ENCODE results near the gene TNFSF13. TPM values are rescaled to one million over a fixed set of nuclear protein-coding genes. Genes with fewer than 3 reads are reported as not detected.
A peak's percentile ranks its signal among the peaks of the same experiment; 100 is the strongest.

TNFSF13 gene
- 4.1 and 4.7 TPM in 2 replicates for total RNA-seq
- long read RNA-seq, partial matches to known transcripts, result 0 of 2 reads
- long read RNA-seq, other reads (novel, unspliced or antisense), result 0 of 2 reads

DNA sequence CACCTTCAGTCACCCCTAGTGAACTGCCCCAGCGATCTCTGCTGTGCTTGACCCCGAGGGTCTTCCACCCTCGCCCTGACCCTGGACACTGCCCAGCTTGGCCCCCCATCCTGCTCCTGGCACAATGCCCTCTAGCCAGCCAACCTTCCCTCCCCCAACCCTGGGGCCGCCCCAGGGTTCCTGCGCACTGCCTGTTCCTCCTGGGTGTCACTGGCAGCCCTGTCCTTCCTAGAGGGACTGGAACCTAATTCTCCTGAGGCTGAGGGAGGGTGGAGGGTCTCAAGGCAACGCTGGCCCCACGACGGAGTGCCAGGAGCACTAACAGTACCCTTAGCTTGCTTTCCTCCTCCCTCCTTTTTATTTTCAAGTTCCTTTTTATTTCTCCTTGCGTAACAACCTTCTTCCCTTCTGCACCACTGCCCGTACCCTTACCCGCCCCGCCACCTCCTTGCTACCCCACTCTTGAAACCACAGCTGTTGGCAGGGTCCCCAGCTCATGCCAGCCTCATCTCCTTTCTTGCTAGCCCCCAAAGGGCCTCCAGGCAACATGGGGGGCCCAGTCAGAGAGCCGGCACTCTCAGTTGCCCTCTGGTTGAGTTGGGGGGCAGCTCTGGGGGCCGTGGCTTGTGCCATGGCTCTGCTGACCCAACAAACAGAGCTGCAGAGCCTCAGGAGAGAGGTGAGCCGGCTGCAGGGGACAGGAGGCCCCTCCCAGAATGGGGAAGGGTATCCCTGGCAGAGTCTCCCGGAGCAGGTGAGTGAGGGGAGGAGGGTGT is at the start of gene TNFSF13:
Gene TNFSF13, plus strand, starts transcription at position 207 of the 776 bp plus-strand sequence. Its CDS starts 290 bp downstream, at position 497.
- no peak for DNase-seq (ENCODE audit: low spot score, unreplicated experiment)
- Mint-ChIP-seq H3K4me3 (ENCODE audit: low read depth) (no peak within 1 kb of the TSS), H3K4me1 (ENCODE audit: low read depth) (peaks cover 33% of the 10 kb centered on the region), H3K9me3 (ENCODE audit: low read depth) (no peaks in the 10 kb centered on the region), H3K36me3 (ENCODE audit: insufficient read depth) (no peaks in the 10 kb centered on the region), H3K27ac (peak within 1 kb of the TSS; percentile 93), H3K27me3 (no peaks in the 10 kb centered on the region)
- no peak for TF ChIP-seq CTCF (IDR thresholded peaks at IDR 0.05; ENCODE audit: unreplicated experiment)

DNA sequence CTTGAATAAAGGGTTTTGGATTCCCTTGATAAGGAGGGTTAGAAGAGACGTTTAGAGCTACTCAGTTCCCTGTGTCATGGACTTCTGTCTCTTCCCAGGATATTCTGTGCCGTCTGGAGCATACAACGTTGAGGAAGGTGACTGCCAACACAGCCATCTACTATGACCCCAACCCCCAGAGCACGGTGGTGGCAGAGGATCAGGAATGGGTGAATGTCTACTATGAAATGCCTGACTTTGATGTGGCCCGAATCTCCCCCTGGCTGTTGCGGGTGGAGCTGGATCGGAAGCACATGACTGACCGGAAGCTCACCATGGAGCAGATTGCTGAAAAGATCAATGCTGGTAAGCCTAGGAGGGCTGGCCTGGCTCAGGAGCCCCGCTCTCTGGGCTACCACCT is 49.7 kb upstream of the TNFSF13 start:
- peaks cover 34% of the 10 kb centered on the region for H3K36me3 Mint-ChIP-seq (ENCODE audit: insufficient read depth)

DNA sequence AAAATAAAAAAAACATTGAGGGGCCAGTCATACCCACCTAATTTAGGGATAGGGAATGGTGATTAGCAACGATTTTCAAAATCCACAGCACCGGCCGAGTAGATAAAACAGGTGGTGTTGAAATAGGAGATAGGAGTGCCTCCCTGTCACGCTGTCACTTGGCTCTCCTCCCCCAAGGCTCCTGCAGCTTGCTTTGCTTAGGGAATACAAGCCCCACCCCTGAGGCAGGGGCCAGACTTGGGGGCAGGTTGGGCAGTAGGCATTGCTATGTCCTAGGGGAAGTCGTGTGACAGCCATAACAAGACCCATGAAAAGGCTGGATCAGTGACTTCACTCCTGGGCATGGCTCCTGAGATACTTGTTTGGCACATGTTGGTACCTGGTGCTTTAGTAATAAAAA is 48.6 kb upstream of the TNFSF13 start:
- peaks cover 30% of the 10 kb centered on the region for H3K36me3 Mint-ChIP-seq (ENCODE audit: insufficient read depth)
- no peak for TF ChIP-seq CTCF (IDR thresholded peaks at IDR 0.05; ENCODE audit: unreplicated experiment)
- no peak overlapping the region for H3K4me3 Mint-ChIP-seq (ENCODE audit: low read depth)
- H3K27ac Mint-ChIP-seq, result no peak overlapping the region
- H3K27me3 Mint-ChIP-seq, result no peaks in the 10 kb centered on the region
- no peak for DNase-seq (ENCODE audit: low spot score, unreplicated experiment)
- H3K9me3 Mint-ChIP-seq (ENCODE audit: low read depth), result no peaks in the 10 kb centered on the region
- H3K4me1 Mint-ChIP-seq (ENCODE audit: low read depth), result no peaks in the 10 kb centered on the region

More for the DNA sequence above, 49.7 kb upstream of the TNFSF13 start:
- Mint-ChIP-seq H3K4me3 (ENCODE audit: low read depth) (no peak overlapping the region), H3K27ac (no peak overlapping the region), H3K9me3 (ENCODE audit: low read depth) (no peaks in the 10 kb centered on the region), H3K27me3 (no peaks in the 10 kb centered on the region), H3K4me1 (ENCODE audit: low read depth) (no peaks in the 10 kb centered on the region)
- DNase-seq (ENCODE audit: low spot score, unreplicated experiment), result no peak
- no peak for TF ChIP-seq CTCF (IDR thresholded peaks at IDR 0.05; ENCODE audit: unreplicated experiment)

DNA sequence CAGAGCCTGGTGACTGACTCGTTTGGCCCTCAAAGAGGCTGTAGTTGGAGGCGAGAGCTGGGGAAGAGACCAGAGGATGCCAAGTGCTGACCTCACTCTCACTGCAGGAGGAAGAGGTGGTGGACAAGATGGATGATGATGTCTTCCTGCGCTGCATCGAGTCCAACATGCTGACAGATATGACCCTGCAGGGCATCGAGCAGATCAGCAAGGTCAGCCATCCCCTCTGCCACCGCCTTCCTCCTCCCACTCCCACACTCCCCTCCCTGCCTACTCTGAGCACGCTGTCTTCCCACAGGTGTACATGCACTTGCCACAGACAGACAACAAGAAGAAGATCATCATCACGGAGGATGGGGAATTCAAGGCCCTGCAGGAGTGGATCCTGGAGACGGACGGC is 47.4 kb upstream of the TNFSF13 start:
- Mint-ChIP-seq H3K9me3 (ENCODE audit: low read depth) (no peaks in the 10 kb centered on the region), H3K27me3 (no peaks in the 10 kb centered on the region), H3K4me3 (ENCODE audit: low read depth) (no peak overlapping the region), H3K27ac (peak overlapping the region; percentile 10), H3K36me3 (ENCODE audit: insufficient read depth) (peaks cover 29% of the 10 kb centered on the region), H3K4me1 (ENCODE audit: low read depth) (no peaks in the 10 kb centered on the region)
- DNase-seq (ENCODE audit: low spot score, unreplicated experiment), result no peak
- TF ChIP-seq CTCF (IDR thresholded peaks at IDR 0.05; ENCODE audit: unreplicated experiment), result no peak

- Mint-ChIP-seq H3K9me3 (ENCODE audit: low read depth) (no peaks in the 10 kb centered on the region), H3K36me3 (ENCODE audit: insufficient read depth) (peaks cover 27% of the 10 kb centered on the region), H3K4me3 (ENCODE audit: low read depth) (no peak overlapping the region), H3K4me1 (ENCODE audit: low read depth) (no peaks in the 10 kb centered on the region), H3K27me3 (no peaks in the 10 kb centered on the region), H3K27ac (no peak overlapping the region)
- TF ChIP-seq CTCF (IDR thresholded peaks at IDR 0.05; ENCODE audit: unreplicated experiment), result no peak
- no peak for DNase-seq (ENCODE audit: low spot score, unreplicated experiment)
Measured at GRCh38 chr17:7512105-7512504, 46.4 kb upstream of the TNFSF13 start.

All from progenitor cell of endocrine pancreas (in vitro differentiated cells).